T-helper 2 cell treated with Interferon-gamma antibody and Interleukin-4, amounts not matched to agents 5 μg/mL and 100 μg/mL, for 36 hours (primary cell): ENCODE results near the gene DPYSL5.
"Not testable (repeated sequence)": the region's sequence is repeated elsewhere in the genome, so short reads cannot be mapped to it uniquely, and the experiment has no call there.

Experiments
- DNase-seq: peaks from one replicate; pipeline ENCODE4 v3.0.0; 2021; ENCODE audit warnings: low spot score
- H3K27ac Mint-ChIP-seq: one replicate; pipeline ENCODE4 v1.8.0; 2021; ENCODE audit warnings: mild to moderate bottlenecking, mixed read lengths
- H3K27me3 Mint-ChIP-seq: one replicate; pipeline ENCODE4 v1.8.0; 2021; ENCODE audit warnings: low read depth, mixed read lengths
- H3K36me3 Mint-ChIP-seq: one replicate; pipeline ENCODE4 v1.8.0; 2021; ENCODE audit warnings: low read depth, mixed read lengths
- H3K4me1 Mint-ChIP-seq: one replicate; pipeline ENCODE4 v1.8.0; 2021; ENCODE audit warnings: low read depth, mixed read lengths
- H3K4me3 Mint-ChIP-seq: one replicate; pipeline ENCODE4 v1.8.0; 2022; ENCODE audit warnings: mild to moderate bottlenecking, moderate library complexity, mixed read lengths
- H3K9me3 Mint-ChIP-seq: one replicate; pipeline ENCODE4 v1.8.0; 2021; ENCODE audit warnings: mixed read lengths

Gene DPYSL5

DNA sequence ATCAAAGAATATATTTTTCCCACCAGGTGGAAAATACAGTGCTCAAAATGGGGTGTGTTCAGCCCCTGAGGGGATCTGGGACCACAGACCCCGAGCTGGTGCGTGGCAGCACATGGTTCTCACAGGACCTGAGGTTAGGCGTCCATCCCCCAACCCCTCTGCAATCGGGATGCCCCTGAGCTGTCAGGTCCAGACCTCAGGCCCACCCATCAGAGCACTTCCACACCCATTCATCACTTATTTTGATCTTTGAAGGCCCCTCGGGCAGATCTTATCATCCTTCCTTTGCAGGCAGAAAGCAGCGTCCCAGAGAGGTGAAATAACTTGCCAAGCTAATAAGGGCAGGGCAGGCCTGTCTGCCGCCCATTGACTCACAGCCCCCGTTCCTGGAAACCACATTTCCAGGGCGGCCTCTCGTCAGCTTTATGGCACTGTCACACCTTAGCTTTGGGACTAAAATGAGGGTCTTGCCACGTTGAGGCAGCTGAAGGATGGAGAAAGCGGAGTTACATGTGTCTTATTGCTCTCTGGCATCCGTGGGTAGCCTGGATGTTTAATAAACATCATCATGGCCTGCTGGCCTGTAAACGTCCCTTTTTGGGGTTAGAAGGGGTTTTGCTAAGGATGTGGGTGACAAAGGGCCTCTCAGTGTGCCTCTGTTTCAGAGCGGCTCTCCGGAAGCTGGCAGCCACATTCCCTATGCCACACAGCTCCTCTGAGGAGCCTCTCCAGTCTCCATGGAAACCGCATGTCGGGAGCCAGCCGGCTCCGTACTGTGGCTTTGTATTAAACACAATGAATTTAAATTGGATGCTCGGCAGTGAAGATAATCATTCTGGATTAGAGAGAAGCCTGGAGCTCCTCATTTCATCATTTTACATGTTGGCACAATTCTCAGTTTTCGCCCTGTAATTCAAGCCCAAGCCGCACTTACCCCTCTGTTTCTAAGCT is 64.3 kb downstream of the DPYSL5 start:
- no peak for DNase-seq
- Mint-ChIP-seq H3K9me3 (no peaks in the 10 kb centered on the region), H3K4me1 (no peaks in the 10 kb centered on the region), H3K27ac (no peak overlapping the region), H3K36me3 (no peaks in the 10 kb centered on the region), H3K4me3 (no peak overlapping the region), H3K27me3 (peaks cover 26% of the 10 kb centered on the region)

DNA sequence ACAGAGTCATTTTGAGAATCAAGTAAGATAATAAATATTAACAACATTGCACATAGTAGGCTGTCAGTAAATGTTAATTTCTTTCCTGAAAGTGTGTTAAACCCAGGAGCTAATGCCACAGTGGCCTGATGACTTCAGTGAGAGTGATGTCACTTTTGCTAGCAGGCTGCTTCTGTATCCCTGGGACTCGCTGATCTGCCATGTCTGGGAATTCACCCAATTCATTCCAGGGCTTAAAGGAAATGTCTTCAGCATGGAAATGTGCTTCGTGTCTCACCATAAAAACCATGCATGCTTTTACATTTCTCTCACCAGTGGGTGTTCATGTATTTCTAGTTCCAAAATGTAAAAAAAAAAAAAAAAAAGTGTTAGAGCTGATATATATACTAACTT is 65.7 kb downstream of the DPYSL5 start:
- H3K27ac Mint-ChIP-seq = no peak overlapping the region
- H3K9me3 Mint-ChIP-seq = no peaks in the 10 kb centered on the region
- no peak for DNase-seq
- H3K4me3 Mint-ChIP-seq = no peak overlapping the region
- H3K36me3 Mint-ChIP-seq = no peaks in the 10 kb centered on the region
- peaks cover 26% of the 10 kb centered on the region for H3K27me3 Mint-ChIP-seq
- H3K4me1 Mint-ChIP-seq = no peaks in the 10 kb centered on the region

DNA sequence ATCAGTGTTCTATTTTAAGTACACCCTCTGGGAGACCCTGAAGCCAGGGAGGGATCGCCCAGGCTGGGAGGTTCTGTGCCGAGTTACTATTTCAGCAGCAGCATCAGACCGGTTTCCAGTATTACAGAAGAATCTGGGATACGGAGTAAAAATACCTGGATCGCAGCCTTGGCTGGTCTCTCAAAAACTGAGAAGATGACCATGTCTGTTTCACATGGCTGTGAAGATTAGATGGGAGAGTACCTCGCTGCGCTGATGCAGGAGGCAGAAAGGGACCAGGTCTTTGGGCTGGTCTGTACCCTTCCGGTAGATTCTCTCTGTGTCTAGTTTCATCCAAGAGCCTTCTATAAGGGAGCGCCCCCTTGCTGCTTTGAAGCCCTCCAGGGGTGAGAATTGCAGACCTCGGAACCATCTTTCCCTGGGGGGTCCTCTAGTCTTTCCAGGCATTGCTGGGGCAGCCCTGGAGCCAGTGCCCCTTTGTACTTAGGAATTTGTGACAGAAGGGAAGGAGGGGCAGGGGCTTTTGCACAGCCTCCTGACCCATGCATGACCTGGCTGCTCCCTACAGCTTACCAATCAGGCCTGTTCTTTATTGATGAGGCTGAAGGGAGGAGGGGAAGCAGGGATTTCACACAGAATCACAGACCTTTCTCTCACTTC is 66.2 kb downstream of the DPYSL5 start:
- Mint-ChIP-seq H3K4me3 (no peak overlapping the region), H3K9me3 (no peaks in the 10 kb centered on the region), H3K27me3 (peaks cover 23% of the 10 kb centered on the region), H3K27ac (no peak overlapping the region), H3K36me3 (no peaks in the 10 kb centered on the region), H3K4me1 (no peaks in the 10 kb centered on the region)
- DNase-seq = no peak

DNA sequence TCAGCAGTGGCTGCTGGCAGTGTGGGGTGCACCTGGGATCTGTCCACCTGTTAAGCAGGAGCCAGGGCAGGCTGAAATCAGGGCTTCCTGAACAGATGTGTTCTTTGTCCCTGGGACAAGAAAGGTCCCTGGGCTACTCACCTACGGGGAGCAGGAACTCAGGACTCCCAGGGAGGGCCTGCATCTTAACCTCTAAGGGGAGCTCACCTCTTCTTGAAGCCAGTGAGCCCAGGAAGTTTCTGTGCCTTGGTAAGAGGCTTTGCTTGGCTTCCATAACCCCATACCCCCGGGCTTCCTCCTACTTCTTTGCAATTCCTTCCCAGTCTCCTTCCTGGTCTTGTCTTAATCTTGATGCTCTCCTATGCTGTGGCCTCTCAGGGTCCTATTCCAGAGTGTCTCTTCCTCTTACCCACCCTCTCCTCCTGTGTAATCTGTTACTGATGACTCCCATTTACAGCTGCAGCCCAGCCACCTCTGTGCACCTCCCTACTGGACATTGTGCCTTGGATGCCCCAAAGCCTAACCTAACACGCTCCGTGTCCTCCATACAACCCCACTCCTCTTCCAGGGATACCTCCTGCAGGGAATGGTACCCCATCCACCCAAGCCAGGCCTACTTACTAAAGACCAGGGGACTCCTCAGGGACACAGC is 66.9 kb downstream of the DPYSL5 start:
- Mint-ChIP-seq H3K36me3 (no peaks in the 10 kb centered on the region), H3K27me3 (peaks cover 23% of the 10 kb centered on the region), H3K4me3 (no peak overlapping the region), H3K27ac (no peak overlapping the region), H3K4me1 (no peaks in the 10 kb centered on the region), H3K9me3 (no peaks in the 10 kb centered on the region)
- DNase-seq = no peak

DNA sequence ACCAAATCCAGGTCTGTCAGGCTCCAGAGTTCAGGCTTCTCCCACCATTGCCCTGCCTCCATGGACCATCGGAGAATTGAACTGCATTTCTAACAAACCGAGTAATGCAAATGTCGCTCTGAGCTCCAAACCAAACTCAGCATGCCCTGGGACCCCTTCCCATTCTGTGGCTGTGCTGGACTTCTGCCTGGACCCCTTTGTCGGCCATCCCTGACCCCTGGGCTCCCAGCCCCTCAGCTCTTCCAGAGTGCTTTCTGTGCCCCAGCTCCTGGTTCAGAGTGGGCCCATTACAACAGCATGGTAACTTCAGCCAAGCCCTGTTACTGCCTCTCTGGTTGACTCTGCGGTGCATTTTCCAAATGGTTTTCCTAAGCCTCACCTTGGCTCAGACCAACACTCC is 67.4 kb downstream of the DPYSL5 start:
- Mint-ChIP-seq H3K4me3 (no peak overlapping the region), H3K4me1 (no peaks in the 10 kb centered on the region), H3K27ac (no peak overlapping the region), H3K9me3 (no peaks in the 10 kb centered on the region), H3K27me3 (peaks cover 17% of the 10 kb centered on the region), H3K36me3 (no peaks in the 10 kb centered on the region)
- no peak for DNase-seq

DNA sequence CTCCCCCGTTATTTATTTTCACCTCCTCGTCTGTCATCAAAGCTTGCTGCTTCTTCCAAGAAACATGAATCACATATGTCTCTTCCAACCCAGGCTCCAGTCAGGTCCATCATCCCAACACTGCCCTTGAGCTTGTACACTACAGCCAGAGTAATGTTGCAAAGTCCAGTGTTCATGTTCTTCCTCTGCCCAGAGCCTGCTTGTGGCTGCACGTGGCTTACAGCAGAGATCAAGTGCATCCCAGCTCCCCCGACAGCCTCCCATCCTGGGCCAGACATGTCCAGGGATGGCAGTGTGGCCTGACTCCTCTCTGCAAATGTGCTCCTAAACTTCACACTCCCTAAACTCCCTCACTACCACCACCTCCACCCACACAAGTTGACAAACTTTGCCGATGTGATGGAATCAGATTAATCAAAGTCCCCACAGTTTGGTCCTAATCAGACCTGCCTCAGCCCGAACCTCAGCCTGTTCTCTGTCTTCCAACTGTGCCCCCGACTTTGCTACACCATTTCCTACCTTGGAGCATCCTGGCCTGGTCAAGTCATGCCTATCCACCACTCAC is 68.3 kb downstream of the DPYSL5 start:
- H3K9me3 Mint-ChIP-seq = no peaks in the 10 kb centered on the region
- no peak overlapping the region for H3K4me3 Mint-ChIP-seq
- H3K36me3 Mint-ChIP-seq = no peaks in the 10 kb centered on the region
- no peak for DNase-seq
- no peaks in the 10 kb centered on the region for H3K4me1 Mint-ChIP-seq
- no peak overlapping the region for H3K27ac Mint-ChIP-seq
- peaks cover 11% of the 10 kb centered on the region for H3K27me3 Mint-ChIP-seq

DNA sequence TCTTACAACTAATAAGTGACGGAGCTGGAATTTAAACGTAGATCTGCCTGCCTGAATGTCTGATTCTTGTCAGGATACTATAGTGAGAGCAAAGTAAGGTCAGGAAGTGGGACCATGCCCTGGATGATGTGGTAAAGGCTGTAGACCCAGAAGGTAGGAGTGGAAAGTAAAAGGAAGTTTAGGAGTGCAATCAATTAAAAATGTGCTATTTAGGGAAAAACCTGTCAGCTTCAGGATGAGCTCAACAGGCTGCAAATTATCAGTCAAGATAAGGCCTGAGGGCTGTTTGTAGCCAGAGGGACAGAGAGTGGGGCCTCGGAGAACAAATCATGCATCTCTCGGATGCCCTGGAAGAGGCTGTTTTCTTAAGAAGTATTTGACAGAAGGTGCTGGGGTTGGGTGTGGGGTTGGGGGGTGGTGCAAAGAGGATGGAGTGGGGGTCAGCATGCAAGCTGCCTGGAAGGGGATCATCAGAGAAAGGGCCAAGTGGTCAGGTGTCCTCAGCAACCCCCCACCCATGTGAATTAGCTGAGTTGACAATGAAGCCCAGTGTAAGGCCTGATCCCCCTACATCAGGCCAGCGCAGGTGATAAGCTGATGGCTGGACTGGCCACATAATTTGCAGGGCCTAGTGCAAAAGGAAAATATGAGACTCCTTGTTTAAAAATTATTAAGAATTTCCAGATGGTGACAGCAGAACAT is 69.4 kb downstream of the DPYSL5 start:
- Mint-ChIP-seq H3K36me3 (no peaks in the 10 kb centered on the region), H3K9me3 (no peaks in the 10 kb centered on the region), H3K27ac (no peak overlapping the region), H3K4me3 (no peak overlapping the region), H3K4me1 (no peaks in the 10 kb centered on the region), H3K27me3 (peaks cover 15% of the 10 kb centered on the region)
- no peak for DNase-seq

DNA sequence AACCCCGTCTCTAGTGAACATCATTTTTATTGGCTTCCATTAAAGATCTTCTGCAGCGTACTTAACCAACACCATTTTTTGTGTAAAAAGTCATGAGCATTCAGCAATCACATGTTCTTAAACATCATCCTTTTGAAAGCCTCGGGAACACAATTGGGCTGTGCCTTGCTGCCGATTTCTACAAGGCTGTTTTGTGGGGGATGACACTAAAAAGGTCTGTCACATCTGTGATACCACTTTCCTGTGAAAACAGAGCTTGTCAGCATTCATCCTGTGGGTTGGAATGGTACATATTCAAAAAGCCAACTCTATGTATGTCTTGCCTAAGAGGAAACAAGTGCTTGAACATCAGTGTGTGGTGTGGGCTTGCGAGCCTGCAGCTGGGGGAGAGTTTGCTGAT is 73.4 kb downstream of the DPYSL5 start:
- Mint-ChIP-seq H3K4me3 (no peak overlapping the region), H3K4me1 (peaks cover 1% of the 10 kb centered on the region), H3K9me3 (no peaks in the 10 kb centered on the region), H3K36me3 (no peaks in the 10 kb centered on the region), H3K27ac (no peak overlapping the region), H3K27me3 (peaks cover 20% of the 10 kb centered on the region)
- DNase-seq = no peak

DNA sequence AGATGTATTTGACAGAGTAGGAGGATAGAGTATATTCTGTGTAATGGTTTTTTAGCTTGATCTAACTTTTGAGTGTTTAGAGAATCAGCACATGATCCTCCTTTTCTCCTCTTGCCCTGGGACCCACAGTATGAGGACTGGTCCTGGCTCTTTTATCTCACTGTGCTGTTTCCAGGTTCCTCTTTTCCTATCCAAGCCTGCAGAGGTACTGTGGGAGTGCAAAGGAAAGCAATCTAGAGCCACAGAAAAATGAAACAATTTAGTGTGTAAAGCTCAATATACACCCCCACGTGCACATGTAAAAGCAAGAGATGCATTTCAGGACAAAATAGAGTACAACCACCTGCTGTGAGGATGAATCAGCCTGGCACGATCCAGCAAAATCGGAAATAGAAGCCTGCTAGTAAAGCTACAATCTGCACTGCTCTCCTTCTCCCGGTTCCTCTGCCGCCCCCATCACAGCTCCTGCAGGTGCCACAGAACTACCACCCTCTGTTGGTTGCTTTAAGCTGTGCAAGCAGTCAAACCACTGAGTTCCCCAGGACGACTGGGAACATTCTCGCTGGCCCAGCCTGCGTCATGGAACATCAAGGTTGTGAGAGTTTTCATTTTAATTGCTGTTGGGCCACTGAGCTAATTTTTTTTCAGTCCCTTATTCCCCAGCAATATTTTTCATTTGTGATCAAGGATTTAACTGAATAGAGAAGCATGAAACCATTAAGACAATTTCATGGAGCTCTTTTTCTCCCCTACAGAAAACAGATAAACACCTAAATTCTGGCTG is 74.7 kb downstream of the DPYSL5 start:
- DNase-seq = peak; percentile 6
- peaks cover 1% of the 10 kb centered on the region for H3K4me1 Mint-ChIP-seq
- no peak overlapping the region for H3K4me3 Mint-ChIP-seq
- no peak overlapping the region for H3K27ac Mint-ChIP-seq
- peaks cover 20% of the 10 kb centered on the region for H3K27me3 Mint-ChIP-seq
- H3K9me3 Mint-ChIP-seq = no peaks in the 10 kb centered on the region
- H3K36me3 Mint-ChIP-seq = no peaks in the 10 kb centered on the region

DNA sequence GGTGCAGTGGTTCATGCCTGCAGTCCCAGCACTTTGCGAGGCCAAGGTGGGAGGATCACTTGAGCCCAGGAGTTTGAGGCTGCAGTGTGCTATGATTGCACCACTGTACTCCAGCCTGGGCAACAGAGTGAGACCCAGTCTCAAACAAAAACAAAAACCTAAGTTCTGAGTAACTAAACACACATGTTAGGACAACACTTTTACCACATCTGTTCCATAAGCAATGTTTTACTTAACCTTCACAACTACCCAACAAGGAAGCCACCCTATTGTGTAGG is 75.2 kb downstream of the DPYSL5 start:
- H3K9me3 Mint-ChIP-seq, H3K4me1 Mint-ChIP-seq, H3K4me3 Mint-ChIP-seq, H3K27ac Mint-ChIP-seq, DNase-seq, H3K36me3 Mint-ChIP-seq: not testable (repeated sequence)
- peaks cover 20% of the 10 kb centered on the region for H3K27me3 Mint-ChIP-seq

DNA sequence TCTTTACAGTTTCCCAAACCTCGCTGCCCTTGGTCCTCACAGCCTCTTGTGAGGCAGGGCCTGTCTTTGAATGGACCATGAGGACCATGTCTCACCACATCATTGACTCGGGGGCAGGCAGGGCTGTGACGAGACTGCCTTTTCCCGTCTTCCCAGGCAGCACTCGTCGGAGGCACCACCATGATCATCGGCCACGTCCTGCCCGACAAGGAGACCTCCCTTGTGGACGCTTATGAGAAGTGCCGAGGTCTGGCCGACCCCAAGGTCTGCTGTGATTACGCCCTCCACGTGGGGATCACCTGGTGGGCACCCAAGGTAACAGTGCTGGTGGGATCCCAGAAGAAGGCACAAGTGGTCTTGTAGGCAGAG is 76.8 kb downstream of the DPYSL5 start:
- peaks cover 1% of the 10 kb centered on the region for H3K4me1 Mint-ChIP-seq
- H3K4me3 Mint-ChIP-seq = no peak overlapping the region
- peaks cover 20% of the 10 kb centered on the region for H3K27me3 Mint-ChIP-seq
- H3K27ac Mint-ChIP-seq = no peak overlapping the region
- no peaks in the 10 kb centered on the region for H3K36me3 Mint-ChIP-seq
- no peak for DNase-seq
- H3K9me3 Mint-ChIP-seq = no peaks in the 10 kb centered on the region

DNA sequence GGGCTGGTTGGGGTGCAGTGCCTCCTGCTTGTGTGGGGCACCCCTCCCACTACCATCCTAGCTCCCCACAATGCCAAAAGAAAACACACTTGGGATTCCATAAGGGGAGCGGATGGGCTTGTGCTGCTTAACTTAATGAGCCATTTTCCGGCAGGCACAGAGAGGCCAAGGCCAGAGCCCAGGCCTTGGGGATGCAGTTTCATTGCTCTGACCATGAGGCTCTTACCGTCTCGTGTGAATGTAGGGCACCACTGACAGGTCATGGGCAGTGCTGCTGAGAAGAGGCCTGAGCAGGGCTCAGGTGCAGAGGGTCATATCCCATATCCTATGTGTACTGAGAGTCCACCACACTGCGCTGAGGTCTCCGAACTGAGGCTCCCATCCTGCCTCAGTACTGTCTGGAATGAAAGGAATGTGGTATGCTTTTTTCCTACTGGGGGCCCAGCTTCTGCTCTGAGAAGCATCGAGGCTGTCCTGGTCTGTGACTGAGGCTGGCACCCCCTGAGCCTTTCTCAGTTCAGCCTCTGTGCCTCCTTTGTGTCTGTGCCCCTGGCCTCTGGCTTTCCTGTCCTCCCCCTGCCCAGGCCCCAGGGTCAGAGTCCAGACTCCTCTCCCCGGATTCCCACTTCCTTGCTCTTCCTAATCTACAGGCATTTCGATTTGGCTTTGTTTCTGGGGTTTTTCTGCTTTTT is 77.3 kb downstream of the DPYSL5 start:
- Mint-ChIP-seq H3K9me3 (no peaks in the 10 kb centered on the region), H3K27me3 (peaks cover 20% of the 10 kb centered on the region)

DNA sequence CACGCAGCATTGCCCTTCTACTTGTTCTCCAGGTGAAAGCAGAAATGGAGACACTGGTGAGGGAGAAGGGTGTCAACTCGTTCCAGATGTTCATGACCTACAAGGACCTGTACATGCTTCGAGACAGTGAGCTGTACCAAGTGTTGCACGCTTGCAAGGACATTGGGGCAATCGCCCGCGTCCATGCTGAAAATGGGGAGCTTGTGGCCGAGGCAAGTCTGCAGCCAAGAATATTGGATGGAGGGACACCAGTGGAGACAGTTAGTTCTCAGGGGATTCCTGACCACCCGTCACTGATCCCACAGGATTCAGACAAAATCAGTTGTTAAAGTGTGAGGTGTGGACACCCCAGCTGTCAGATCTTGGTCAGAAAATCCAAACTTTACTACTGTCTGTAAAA is 79.3 kb downstream of the DPYSL5 start:
- H3K9me3 Mint-ChIP-seq = no peaks in the 10 kb centered on the region
- H3K27ac Mint-ChIP-seq = no peak overlapping the region
- peaks cover 1% of the 10 kb centered on the region for H3K4me1 Mint-ChIP-seq
- no peak for DNase-seq
- peaks cover 16% of the 10 kb centered on the region for H3K27me3 Mint-ChIP-seq
- no peak overlapping the region for H3K4me3 Mint-ChIP-seq
- no peaks in the 10 kb centered on the region for H3K36me3 Mint-ChIP-seq

More for the DNA sequence above, 77.3 kb downstream of the DPYSL5 start:
- Mint-ChIP-seq H3K4me1 (peaks cover 1% of the 10 kb centered on the region), H3K27ac (no peak overlapping the region), H3K4me3 (no peak overlapping the region), H3K36me3 (no peaks in the 10 kb centered on the region)
- no peak for DNase-seq
